ENCODE data around the gene CIBAR2.

Gene CIBAR2

GRCh38 chr16:85103114-85104079, 8.9 kb downstream of the CIBAR2 start:
- no peak for DNase-seq (ENCODE audit: low spot score)

GRCh38 chr16:85101956-85102630, 10.2 kb downstream of the CIBAR2 start:
- DNase-seq (ENCODE audit: low spot score): no peak

GRCh38 chr16:85100265-85100664, 12.0 kb downstream of the CIBAR2 start:
- no peak for DNase-seq (ENCODE audit: low spot score)

- no peak for DNase-seq (ENCODE audit: low spot score)
Observed at GRCh38 chr16:85098565-85098964, 13.7 kb downstream of the CIBAR2 start.

- DNase-seq (ENCODE audit: low spot score): no peak
Observed at GRCh38 chr16:85096921-85097320, 15.4 kb downstream of the CIBAR2 start.

- DNase-seq (ENCODE audit: low spot score): no peak
Observed at GRCh38 chr16:85094812-85095211, 17.5 kb downstream of the CIBAR2 start.

- no peak for DNase-seq (ENCODE audit: low spot score)
Observed at GRCh38 chr16:85094176-85094805, 18.0 kb downstream of the CIBAR2 start.

- DNase-seq (ENCODE audit: low spot score): no peak
Observed at GRCh38 chr16:85093705-85094104, 18.6 kb downstream of the CIBAR2 start.

GRCh38 chr16:85092851-85093250, 19.4 kb downstream of the CIBAR2 start:
- DNase-seq (ENCODE audit: low spot score): no peak

GRCh38 chr16:85092309-85092708, 20.0 kb downstream of the CIBAR2 start:
- no peak for DNase-seq (ENCODE audit: low spot score)

GRCh38 chr16:85091522-85091910, 20.8 kb downstream of the CIBAR2 start:
- no peak for DNase-seq (ENCODE audit: low spot score)

- no peak for DNase-seq (ENCODE audit: low spot score)
Observed at GRCh38 chr16:85090873-85091521, 21.3 kb downstream of the CIBAR2 start.

GRCh38 chr16:85090181-85090580, 22.1 kb downstream of the CIBAR2 start:
- no peak for DNase-seq (ENCODE audit: low spot score)

GRCh38 chr16:85089525-85089924, 22.7 kb downstream of the CIBAR2 start:
- no peak for DNase-seq (ENCODE audit: low spot score)

GRCh38 chr16:85088570-85089199, 23.6 kb downstream of the CIBAR2 start:
- no peak for DNase-seq (ENCODE audit: low spot score)

GRCh38 chr16:85087899-85088569, 24.2 kb downstream of the CIBAR2 start:
- DNase-seq (ENCODE audit: low spot score): no peak

GRCh38 chr16:85086347-85087291, 25.7 kb downstream of the CIBAR2 start:
- DNase-seq (ENCODE audit: low spot score): peak; percentile 78

- no peak for DNase-seq (ENCODE audit: low spot score)
Observed at GRCh38 chr16:85085721-85086120, 26.6 kb downstream of the CIBAR2 start.

GRCh38 chr16:85084841-85085510, 27.3 kb downstream of the CIBAR2 start:
- no peak for DNase-seq (ENCODE audit: low spot score)

Data from left forelimb (tissue), 1 donor.